ENCODE measurements around the gene MCRIP2.

- TF ChIP-seq CTCF (IDR thresholded peaks at IDR 0.05) (no peak), POLR2A (IDR thresholded peaks at IDR 0.05) (no peak)
These were observed 29.9 kb downstream of the MCRIP2 start for GRCh38 chr16:671353-672131.

All from testis (tissue), 2 donors.